ENCODE results near the gene PDE4B. TPM values are rescaled to one million over a fixed set of nuclear protein-coding genes. Genes with fewer than 3 reads are reported as not detected.

The PDE4B gene
- total and polyA plus RNA-seq, 9 of the 15 experiments (the other 6 are each of a cell fraction or from before 2014, with no cell fraction given), result 0.09 TPM; not detected in 8

DNA sequence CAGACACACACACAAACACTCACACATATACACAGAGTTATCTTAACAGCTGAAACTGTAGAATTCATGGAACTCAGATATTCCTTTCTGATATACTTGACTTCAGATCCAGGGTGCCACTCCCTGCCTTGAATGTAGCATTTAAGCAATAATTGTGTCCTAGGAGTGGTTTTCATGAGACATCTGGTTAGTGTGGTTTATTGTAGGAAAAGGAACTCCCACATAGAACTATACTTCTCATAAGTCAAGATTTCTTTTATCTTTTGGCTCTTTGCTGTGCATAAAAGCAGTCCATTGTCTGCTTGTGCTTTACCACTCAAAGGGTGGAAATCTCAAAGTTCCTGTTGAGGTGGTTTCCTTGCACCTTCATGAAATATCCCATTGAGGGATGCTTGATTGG is 468.7 kb downstream of the PDE4B start:
- Histone ChIP-seq H3K4me3 (no peak overlapping the region), H3K9me3 (replicated peaks; ENCODE audit: control insufficient read depth, insufficient read depth, low read depth, low read length) (no peaks in the 10 kb centered on the region), H3K27ac (ENCODE audit: extremely low read depth, low read depth, low read length) (no peak overlapping the region), H2AFZ (ENCODE audit: low read depth, low read length) (no peak overlapping the region), H3K9me1 (ENCODE audit: control insufficient read depth, insufficient read depth, low read length) (no peaks in the 10 kb centered on the region), H3K9ac (ENCODE audit: insufficient read depth in 1 of 2, low read depth in 2 of 2, low read length in 2 of 2) (no peak overlapping the region), H3K27me3 (ENCODE audit: control insufficient read depth in 2 of 2, insufficient read depth in 2 of 2, low read length in 2 of 2) (no peaks in the 10 kb centered on the region), H4K20me1 (replicated peaks; ENCODE audit: control insufficient read depth, insufficient read depth, low read length) (no peaks in the 10 kb centered on the region), H3K79me2 (ENCODE audit: control insufficient read depth, insufficient read depth, low read length) (no peaks in the 10 kb centered on the region), H3K36me3 (ENCODE audit: control insufficient read depth, insufficient read depth, low read length) (no peaks in the 10 kb centered on the region), H3K4me2 (ENCODE audit: insufficient read depth, low read length) (no peak overlapping the region), H3K4me1 (replicated peaks in 1 of 2; ENCODE audit: control insufficient read depth in 2 of 2, insufficient read depth in 2 of 2, low read length in 2 of 2) (no peaks in the 10 kb centered on the region)
- TF ChIP-seq ZBTB40 (IDR thresholded peaks at IDR 0.05) (no peak), ZBTB40 (CRISPR knock-in tag; IDR thresholded peaks at IDR 0.05) (no peak)
- FAIRE-seq (no peak), DNase-seq (ENCODE audit: extremely low read depth in 1 of 4, low spot score in 3 of 4) (no peak), ATAC-seq (no peak)
- ChIA-PET POLR2A (no interaction called here), CTCF (ENCODE audit: low intra/inter-chr PET ratio) (no interaction called here)
- in situ Hi-C loops (cut with MboI), result no loop called here
- BruUV-seq (replicated peaks), result no TSS peak
- intact Hi-C loops (cut with micrococcal nuclease), result no loop called here
